ENCODE measurements around the gene PLEKHG5.

PLEKHG5 gene

DNA sequence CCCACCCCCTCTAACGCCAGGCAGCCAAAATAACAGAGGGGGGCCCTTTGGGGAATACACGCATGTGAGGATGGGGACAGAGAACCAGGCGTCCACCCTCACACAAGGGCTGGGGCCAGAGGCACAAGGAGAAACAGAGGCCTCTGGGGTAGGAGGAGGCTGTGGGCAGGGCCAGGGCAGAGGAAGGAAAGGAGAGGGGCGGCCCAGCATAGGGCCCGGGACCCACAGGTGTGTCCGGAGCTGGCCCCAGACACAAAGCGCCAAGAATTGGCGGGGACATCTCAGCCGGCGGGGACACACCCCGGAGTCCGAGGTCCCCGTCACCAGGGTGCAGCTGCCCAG, 6.7 kb downstream of the PLEKHG5 start:
- Histone ChIP-seq H3K9me3 (ENCODE audit: severe bottlenecking) (no peaks in the 10 kb centered on the region), H3K4me1 (ENCODE audit: insufficient read depth, poor library complexity, severe bottlenecking) (peaks cover 19% of the 10 kb centered on the region), H3K4me3 (ENCODE audit: severe bottlenecking) (peak overlapping the region; percentile 49), H3K36me3 (ENCODE audit: low read depth) (peaks cover 12% of the 10 kb centered on the region), H3K27ac (ENCODE audit: poor library complexity, severe bottlenecking) (peak overlapping the region; percentile 99), H3K27me3 (ENCODE audit: insufficient read depth, poor library complexity, severe bottlenecking) (no peaks in the 10 kb centered on the region)
- ATAC-seq (ENCODE audit: low read depth) (no peak), DNase-seq (ENCODE audit: low spot score) (no peak)
- TF ChIP-seq, protein P1, sequence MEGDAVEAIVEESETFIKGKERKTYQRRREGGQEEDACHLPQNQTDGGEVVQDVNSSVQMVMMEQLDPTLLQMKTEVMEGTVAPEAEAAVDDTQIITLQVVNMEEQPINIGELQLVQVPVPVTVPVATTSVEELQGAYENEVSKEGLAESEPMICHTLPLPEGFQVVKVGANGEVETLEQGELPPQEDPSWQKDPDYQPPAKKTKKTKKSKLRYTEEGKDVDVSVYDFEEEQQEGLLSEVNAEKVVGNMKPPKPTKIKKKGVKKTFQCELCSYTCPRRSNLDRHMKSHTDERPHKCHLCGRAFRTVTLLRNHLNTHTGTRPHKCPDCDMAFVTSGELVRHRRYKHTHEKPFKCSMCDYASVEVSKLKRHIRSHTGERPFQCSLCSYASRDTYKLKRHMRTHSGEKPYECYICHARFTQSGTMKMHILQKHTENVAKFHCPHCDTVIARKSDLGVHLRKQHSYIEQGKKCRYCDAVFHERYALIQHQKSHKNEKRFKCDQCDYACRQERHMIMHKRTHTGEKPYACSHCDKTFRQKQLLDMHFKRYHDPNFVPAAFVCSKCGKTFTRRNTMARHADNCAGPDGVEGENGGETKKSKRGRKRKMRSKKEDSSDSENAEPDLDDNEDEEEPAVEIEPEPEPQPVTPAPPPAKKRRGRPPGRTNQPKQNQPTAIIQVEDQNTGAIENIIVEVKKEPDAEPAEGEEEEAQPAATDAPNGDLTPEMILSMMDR (IDR thresholded peaks at IDR 0.05; ENCODE audit: poor library complexity, severe bottlenecking): no peak

- Histone ChIP-seq H3K9me3 (ENCODE audit: severe bottlenecking) (no peaks in the 10 kb centered on the region), H3K27me3 (ENCODE audit: insufficient read depth, poor library complexity, severe bottlenecking) (no peaks in the 10 kb centered on the region), H3K27ac (ENCODE audit: poor library complexity, severe bottlenecking) (no peak overlapping the region), H3K4me1 (ENCODE audit: insufficient read depth, poor library complexity, severe bottlenecking) (peaks cover 17% of the 10 kb centered on the region), H3K4me3 (ENCODE audit: severe bottlenecking) (no peak overlapping the region), H3K36me3 (ENCODE audit: low read depth) (peaks cover 14% of the 10 kb centered on the region)
- no peak for ATAC-seq (ENCODE audit: low read depth)
- no peak for DNase-seq (ENCODE audit: low spot score)
- TF ChIP-seq, protein P1 (IDR thresholded peaks at IDR 0.05; ENCODE audit: poor library complexity, severe bottlenecking): no peak
Measured at GRCh38 chr1:6483761-6484117, 7.7 kb downstream of the PLEKHG5 start.

DNA sequence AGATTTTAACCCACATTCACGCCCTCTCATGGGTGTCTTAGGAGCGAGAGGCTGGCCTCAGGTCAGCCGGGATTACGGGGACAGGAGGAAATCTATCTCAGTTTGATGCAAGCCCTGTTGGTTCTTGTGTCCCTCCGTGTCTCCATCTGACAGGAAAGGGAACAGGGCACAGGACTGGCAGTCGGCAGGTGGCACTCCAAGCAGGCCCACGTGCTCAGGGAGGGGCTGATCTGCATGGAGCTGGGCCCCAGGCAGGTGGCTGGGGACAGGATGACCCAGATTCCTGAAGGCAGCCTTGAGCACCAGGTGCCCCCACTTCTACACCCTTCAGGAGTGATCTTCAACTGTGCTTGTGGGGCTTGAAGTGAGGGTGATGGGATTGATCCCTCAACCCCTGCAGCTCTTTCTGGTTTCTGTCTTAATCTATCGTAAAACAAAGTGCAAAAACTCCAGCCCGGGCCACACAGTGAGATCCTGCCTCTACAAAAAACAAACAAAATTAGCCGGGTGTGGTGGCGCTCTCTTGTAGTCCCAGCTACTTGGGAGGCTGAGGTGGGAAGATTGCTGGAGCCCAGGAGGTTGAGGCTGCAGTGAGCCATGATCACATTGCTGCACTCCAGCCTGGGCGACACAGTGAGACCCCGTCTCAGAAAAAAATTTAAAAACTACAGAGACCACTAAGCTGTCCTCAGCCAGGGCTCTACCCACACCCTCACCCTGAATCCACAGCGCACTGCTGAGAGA, 8.3 kb downstream of the PLEKHG5 start:
- no peak for DNase-seq (ENCODE audit: low spot score)
- Histone ChIP-seq H3K36me3 (ENCODE audit: low read depth) (peaks cover 13% of the 10 kb centered on the region), H3K27me3 (ENCODE audit: insufficient read depth, poor library complexity, severe bottlenecking) (no peaks in the 10 kb centered on the region), H3K4me3 (ENCODE audit: severe bottlenecking) (no peak overlapping the region), H3K27ac (ENCODE audit: poor library complexity, severe bottlenecking) (no peak overlapping the region), H3K9me3 (ENCODE audit: severe bottlenecking) (no peaks in the 10 kb centered on the region), H3K4me1 (ENCODE audit: insufficient read depth, poor library complexity, severe bottlenecking) (peaks cover 12% of the 10 kb centered on the region)
- ATAC-seq (ENCODE audit: low read depth): no peak
- TF ChIP-seq, protein P1 (IDR thresholded peaks at IDR 0.05; ENCODE audit: poor library complexity, severe bottlenecking): no peak

DNA sequence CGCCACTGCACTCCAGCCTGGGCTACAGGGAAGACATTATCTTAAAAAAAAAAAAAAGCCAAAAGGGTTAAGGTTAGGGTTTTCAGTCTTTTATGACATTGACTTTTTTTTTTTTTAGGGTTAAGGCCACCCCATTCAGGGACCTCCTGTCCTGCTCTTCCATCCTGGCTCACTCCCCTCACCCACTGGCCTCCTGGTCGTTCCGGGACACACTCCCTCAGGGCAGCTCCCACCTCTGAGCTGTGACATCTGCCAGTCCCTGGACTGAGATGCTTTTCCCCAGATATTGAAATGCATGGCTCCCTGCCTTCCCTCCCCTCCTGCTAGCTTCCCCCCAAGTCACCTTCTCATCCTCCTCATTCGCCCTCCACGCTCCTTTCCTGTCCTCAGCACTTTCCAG, 9.6 kb downstream of the PLEKHG5 start:
- Histone ChIP-seq H3K27me3 (ENCODE audit: insufficient read depth, poor library complexity, severe bottlenecking) (no peaks in the 10 kb centered on the region), H3K27ac (ENCODE audit: poor library complexity, severe bottlenecking) (no peak overlapping the region), H3K36me3 (ENCODE audit: low read depth) (peaks cover 24% of the 10 kb centered on the region), H3K9me3 (ENCODE audit: severe bottlenecking) (no peaks in the 10 kb centered on the region), H3K4me3 (ENCODE audit: severe bottlenecking) (no peak overlapping the region), H3K4me1 (ENCODE audit: insufficient read depth, poor library complexity, severe bottlenecking) (peaks cover 7% of the 10 kb centered on the region)
- TF ChIP-seq, protein P1 (IDR thresholded peaks at IDR 0.05; ENCODE audit: poor library complexity, severe bottlenecking): no peak
- DNase-seq (ENCODE audit: low spot score): no peak
- no peak for ATAC-seq (ENCODE audit: low read depth)

- TF ChIP-seq, protein P1 (IDR thresholded peaks at IDR 0.05; ENCODE audit: poor library complexity, severe bottlenecking): no peak
- no peak overlapping the region for H3K4me3 ChIP-seq (ENCODE audit: severe bottlenecking)
- no peak overlapping the region for H3K27ac ChIP-seq (ENCODE audit: poor library complexity, severe bottlenecking)
- peaks cover 3% of the 10 kb centered on the region for H3K4me1 ChIP-seq (ENCODE audit: insufficient read depth, poor library complexity, severe bottlenecking)
- H3K27me3 ChIP-seq (ENCODE audit: insufficient read depth, poor library complexity, severe bottlenecking): no peaks in the 10 kb centered on the region
- H3K36me3 ChIP-seq (ENCODE audit: low read depth): peaks cover 46% of the 10 kb centered on the region
- ATAC-seq (ENCODE audit: low read depth): no peak
- no peak for DNase-seq (ENCODE audit: low spot score)
- no peaks in the 10 kb centered on the region for H3K9me3 ChIP-seq (ENCODE audit: severe bottlenecking)
Measured at GRCh38 chr1:6477039-6477820, 14.2 kb downstream of the PLEKHG5 start.

Measured in RWPE2 (cell line).